KMS-11 (cell line): ENCODE results near the gene CHAF1B.

Experiments
- H2AFZ ChIP-seq: fragments of 200-600 bp; sonication (generic); 2 replicates; pipeline ENCODE4 v1.6.1; 2016; ENCODE audit warnings: antibody characterized with exemption, mixed run types, low read depth
- H3K27ac ChIP-seq: fragments of 200-600 bp; sonication (generic); 2 replicates; pipeline ENCODE4 v1.6.1; 2016; ENCODE audit warnings: mild to moderate bottlenecking, mixed run types
- H3K27me3 ChIP-seq: fragments of 200-600 bp; sonication (generic); 2 replicates; pipeline ENCODE4 v1.6.1; 2017; ENCODE audit warnings: mild to moderate bottlenecking, low read depth, mixed run types, moderate library complexity; ENCODE audit not compliant: insufficient read depth
- H3K36me3 ChIP-seq: fragments of 200-600 bp; sonication (generic); 2 replicates; pipeline ENCODE4 v1.6.1; 2017; ENCODE audit warnings: mild to moderate bottlenecking, mixed run types; ENCODE audit not compliant: insufficient read depth
- H3K4me1 ChIP-seq: fragments of 200-600 bp; sonication (generic); 2 replicates; pipeline ENCODE4 v1.6.1; 2016; ENCODE audit warnings: mild to moderate bottlenecking, low read depth, mixed run types; ENCODE audit not compliant: poor library complexity, severe bottlenecking
- H3K4me2 ChIP-seq: fragments of 200-600 bp; sonication (generic); 2 replicates; pipeline ENCODE4 v1.7.0; 2016; ENCODE audit warnings: mild to moderate bottlenecking, mixed run types
- H3K4me3 ChIP-seq: fragments of 200-600 bp; sonication (generic); IDR thresholded peaks from 2 replicates; pipeline ENCODE4 v1.6.1; 2017; ENCODE audit warnings: low read depth, low read length, mixed read lengths; ENCODE audit not compliant: insufficient read depth
- H3K79me2 ChIP-seq: fragments of 200-600 bp; sonication (generic); 2 replicates; pipeline ENCODE4 v1.6.1; 2016; ENCODE audit warnings: low read depth, mixed run types; ENCODE audit not compliant: insufficient read depth
- H3K9ac ChIP-seq: fragments of 200-600 bp; sonication (generic); 2 replicates; pipeline ENCODE4 v1.6.1; 2016; ENCODE audit warnings: mild to moderate bottlenecking, mixed run types
- H4K20me1 ChIP-seq: fragments of 200-600 bp; sonication (generic); 2 replicates; pipeline ENCODE4 v1.6.1; 2016; ENCODE audit warnings: mild to moderate bottlenecking, mixed run types; ENCODE audit not compliant: insufficient read depth
- TF ChIP-seq, protein P1 (sequence below): fragments of 200-600 bp; sonication (generic); conservative IDR thresholded peaks from 2 replicates; pipeline ENCODE4 v1.6.1; 2017; ENCODE audit warnings: low read depth, mild to moderate bottlenecking, antibody characterized with exemption, low read length, moderate library complexity, mixed read lengths

CHAF1B gene

GRCh38 chr21:36347278-36347961 lies 37.8 kb upstream of the CHAF1B start:
- Histone ChIP-seq H3K4me3 (no peak overlapping the region), H3K9ac (no peak overlapping the region), H3K4me2 (no peak overlapping the region), H3K36me3 (no peaks in the 10 kb centered on the region), H3K79me2 (no peaks in the 10 kb centered on the region), H3K27ac (no peak overlapping the region), H3K27me3 (no peaks in the 10 kb centered on the region), H2AFZ (no peak overlapping the region), H4K20me1 (no peaks in the 10 kb centered on the region), H3K4me1 (no peaks in the 10 kb centered on the region)
- TF ChIP-seq, protein P1, sequence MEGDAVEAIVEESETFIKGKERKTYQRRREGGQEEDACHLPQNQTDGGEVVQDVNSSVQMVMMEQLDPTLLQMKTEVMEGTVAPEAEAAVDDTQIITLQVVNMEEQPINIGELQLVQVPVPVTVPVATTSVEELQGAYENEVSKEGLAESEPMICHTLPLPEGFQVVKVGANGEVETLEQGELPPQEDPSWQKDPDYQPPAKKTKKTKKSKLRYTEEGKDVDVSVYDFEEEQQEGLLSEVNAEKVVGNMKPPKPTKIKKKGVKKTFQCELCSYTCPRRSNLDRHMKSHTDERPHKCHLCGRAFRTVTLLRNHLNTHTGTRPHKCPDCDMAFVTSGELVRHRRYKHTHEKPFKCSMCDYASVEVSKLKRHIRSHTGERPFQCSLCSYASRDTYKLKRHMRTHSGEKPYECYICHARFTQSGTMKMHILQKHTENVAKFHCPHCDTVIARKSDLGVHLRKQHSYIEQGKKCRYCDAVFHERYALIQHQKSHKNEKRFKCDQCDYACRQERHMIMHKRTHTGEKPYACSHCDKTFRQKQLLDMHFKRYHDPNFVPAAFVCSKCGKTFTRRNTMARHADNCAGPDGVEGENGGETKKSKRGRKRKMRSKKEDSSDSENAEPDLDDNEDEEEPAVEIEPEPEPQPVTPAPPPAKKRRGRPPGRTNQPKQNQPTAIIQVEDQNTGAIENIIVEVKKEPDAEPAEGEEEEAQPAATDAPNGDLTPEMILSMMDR = no peak

GRCh38 chr21:36347962-36348328 lies 37.2 kb upstream of the CHAF1B start:
- Histone ChIP-seq H3K9ac (no peak overlapping the region), H3K79me2 (no peaks in the 10 kb centered on the region), H4K20me1 (no peaks in the 10 kb centered on the region), H3K4me3 (no peak overlapping the region), H3K36me3 (no peaks in the 10 kb centered on the region), H3K27ac (no peak overlapping the region), H3K27me3 (no peaks in the 10 kb centered on the region), H3K4me1 (no peaks in the 10 kb centered on the region), H3K4me2 (no peak overlapping the region), H2AFZ (no peak overlapping the region)
- TF ChIP-seq, protein P1 = no peak

GRCh38 chr21:36349315-36349714 lies 35.9 kb upstream of the CHAF1B start:
- H4K20me1 ChIP-seq = no peaks in the 10 kb centered on the region
- no peak overlapping the region for H3K27ac ChIP-seq
- H3K36me3 ChIP-seq = no peaks in the 10 kb centered on the region

DNA sequence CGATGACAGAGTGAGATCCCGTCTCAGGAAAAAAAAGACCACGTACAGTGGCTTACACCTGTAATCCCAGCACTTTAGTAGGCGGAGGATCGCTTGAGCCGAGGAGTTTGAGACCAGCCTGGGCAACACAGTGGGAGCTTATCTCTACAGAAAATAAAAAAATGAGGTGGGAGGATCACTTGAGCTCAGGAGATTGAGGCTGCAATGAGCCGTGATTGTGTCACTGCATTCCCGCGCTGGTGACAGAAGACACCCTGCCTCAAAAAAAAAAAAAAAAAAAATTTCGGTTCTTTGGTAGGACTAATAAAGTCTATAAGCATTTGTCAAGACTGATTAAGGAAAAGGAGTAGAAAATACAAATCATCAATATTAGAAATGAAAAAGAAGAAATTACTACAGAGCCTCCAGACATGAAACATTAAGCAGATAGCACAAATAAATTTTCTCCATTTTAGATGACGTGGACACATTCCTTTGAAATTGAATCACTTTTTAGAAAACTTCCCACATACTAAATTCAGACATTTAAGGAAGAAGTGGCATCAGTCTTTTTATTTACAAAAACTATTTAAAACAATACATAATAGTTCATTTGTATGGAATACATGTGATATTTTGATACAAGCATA lies 34.8 kb upstream of the CHAF1B start:
- TF ChIP-seq, protein P1 = no peak
- Histone ChIP-seq H3K4me1 (no peaks in the 10 kb centered on the region), H3K79me2 (no peaks in the 10 kb centered on the region), H3K9ac (no peak overlapping the region), H3K27ac (no peak overlapping the region), H3K4me2 (no peak overlapping the region), H3K4me3 (no peak overlapping the region), H2AFZ (no peak overlapping the region), H4K20me1 (no peaks in the 10 kb centered on the region), H3K27me3 (no peaks in the 10 kb centered on the region), H3K36me3 (no peaks in the 10 kb centered on the region)

More at GRCh38 chr21:36349315-36349714, 35.9 kb upstream of the CHAF1B start:
- H2AFZ ChIP-seq = no peak overlapping the region
- TF ChIP-seq, protein P1 = no peak
- no peak overlapping the region for H3K4me2 ChIP-seq
- no peaks in the 10 kb centered on the region for H3K4me1 ChIP-seq
- no peaks in the 10 kb centered on the region for H3K79me2 ChIP-seq
- H3K9ac ChIP-seq = no peak overlapping the region
- no peak overlapping the region for H3K4me3 ChIP-seq
- no peaks in the 10 kb centered on the region for H3K27me3 ChIP-seq
